Body of pancreas (tissue), 4 donors: Measurements from ENCODE around the gene GLRA2. TPM values are rescaled to one million over a fixed set of nuclear protein-coding genes. Genes with fewer than 3 reads are reported as not detected.

Experiments
- ATAC-seq: fragments of 150-250 bp; one replicate; pipeline ENCODE4 v1.9.1; 2016
- DNase-seq, 4 donors: peaks; one replicate each; pipeline ENCODE4 v3.0.0-alpha.2; 2019
- H3K27ac ChIP-seq, 4 donors: fragments of 200-600 bp; sonication (generic); 1 replicate in 3 of 4; 2 replicates in 1 of 4; pipeline versions ENCODE4 v1.5.1 to v1.6.1; 2016 to 2019; ENCODE audit warnings: mild to moderate bottlenecking in 1 of 4, mixed read lengths in 1 of 4, moderate library complexity in 1 of 4
- H3K27me3 ChIP-seq, 2 donors: fragments of 200-600 bp; sonication (generic); one replicate each; pipeline ENCODE4 v1.6.0; 2016; ENCODE audit warnings: mild to moderate bottlenecking in 1 of 2
- H3K36me3 ChIP-seq, 2 donors: fragments of 200-600 bp; sonication (generic); replicated peaks in 1 of 2; 2 replicates each; pipeline ENCODE4 v1.5.1; 2016; ENCODE audit warnings: low read depth in 2 of 2; ENCODE audit not compliant: insufficient read depth in 1 of 2
- H3K4me1 ChIP-seq: fragments of 200-600 bp; sonication (generic); one replicate; pipeline ENCODE4 v1.6.0; 2016
- H3K4me3 ChIP-seq, 2 donors: fragments of 200-600 bp; sonication (generic); 1 replicate in 1 of 2; 2 replicates in 1 of 2; pipeline ENCODE4 v1.5.1; 2016 to 2019
- H3K9me3 ChIP-seq, 3 donors: fragments of 200-600 bp; sonication (generic); 1 replicate in 2 of 3; 2 replicates in 1 of 3; pipeline ENCODE4 v1.5.1; 2016
- CTCF ChIP-seq, 7 experiments: fragments of 450-650 bp in 4 of 7; fragments of 200-600 bp in 3 of 7; sonication (generic) in 3 of 7; IDR thresholded peaks; one replicate each; pipeline ENCODE4 v1.5.1; 2016 to 2019; ENCODE audit warnings: antibody characterized with exemption in 7 of 7
- POLR2A ChIP-seq, 3 donors: fragments of 450-650 bp; IDR thresholded peaks; one replicate each; pipeline ENCODE4 v1.6.1; 2016; ENCODE audit warnings: antibody characterized with exemption in 3 of 3, mild to moderate bottlenecking in 2 of 3
- WGBS, 2 donors: methylation state at CpG; one replicate each; pipeline ENCODE4 v1.1.5; 2017; 5-methylcytosine and 5-hydroxymethylcytosine counted together
- intact Hi-C: fragments of 100-400 bp; cut with DNase I; formaldehyde crosslinking; loops from one replicate; pipeline ENCODE4 v1.15.1; 2023
- total RNA-seq, 2 donors: library from RNA; depleted of rRNA; stranded (reverse); fragments of >200 nt; gene quantifications; one replicate each; pipeline ENCODE4 v1.1.0, GENCODE V29; 2016

Gene GLRA2
- total RNA-seq, 2 donors from 2014 or later = not detected

GRCh38 chrX:14630733-14631132 is 101.4 kb downstream of the GLRA2 start:
- no peak for DNase-seq
- Histone ChIP-seq H3K4me3 (no peak overlapping the region), H3K9me3 (no peaks in the 10 kb centered on the region), H3K27me3 (no peaks in the 10 kb centered on the region), H3K27ac (no peak overlapping the region), H3K36me3 (no peaks in the 10 kb centered on the region), H3K4me1 (no peaks in the 10 kb centered on the region)
- whole genome bisulfite sequencing, 2 donors = 39 to 53% methylated on average over 3 of the region's 3 CpGs
- TF ChIP-seq CTCF (IDR thresholded peaks at IDR 0.05) (no peak), POLR2A (IDR thresholded peaks at IDR 0.05) (no peak)
- ATAC-seq = no peak
- intact Hi-C loops = no loop called here

- TF ChIP-seq POLR2A (IDR thresholded peaks at IDR 0.05) (no peak), CTCF (IDR thresholded peaks at IDR 0.05) (no peak)
- Histone ChIP-seq H3K27ac (no peak overlapping the region), H3K9me3 (no peaks in the 10 kb centered on the region), H3K4me1 (no peaks in the 10 kb centered on the region), H3K36me3 (no peaks in the 10 kb centered on the region), H3K27me3 (no peaks in the 10 kb centered on the region), H3K4me3 (no peak overlapping the region)
- WGBS, 2 donors = 73 to 85% methylated on average over 4 of the region's 4 CpGs
- ATAC-seq (no peak), DNase-seq (no peak)
- intact Hi-C loops = no loop called here
Observed at GRCh38 chrX:14641681-14642655, 112.6 kb downstream of the GLRA2 start.

DNA sequence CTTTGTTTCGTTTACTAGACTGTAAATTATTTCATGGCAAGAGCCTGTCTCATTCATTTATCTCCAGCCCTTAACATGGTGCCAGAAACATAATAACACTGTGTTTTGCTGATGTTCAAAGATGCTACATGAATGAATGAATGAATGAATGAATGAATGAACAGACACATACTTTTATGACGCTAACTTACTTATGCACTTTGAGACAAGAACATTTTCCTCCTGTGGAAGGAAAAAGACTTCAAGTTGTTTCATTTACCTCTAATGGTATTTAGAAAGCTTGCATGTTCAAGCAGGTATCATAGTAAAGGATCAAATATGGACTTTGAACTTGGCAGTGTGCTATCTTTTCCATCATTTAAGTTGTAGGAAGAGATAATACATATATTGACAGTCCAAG is 131.6 kb downstream of the GLRA2 start:
- DNase-seq = no peak
- H3K4me3 ChIP-seq = no peak overlapping the region
- H3K9me3 ChIP-seq = no peaks in the 10 kb centered on the region
- H3K27ac ChIP-seq = no peak overlapping the region
- no peaks in the 10 kb centered on the region for H3K4me1 ChIP-seq
- no peaks in the 10 kb centered on the region for H3K36me3 ChIP-seq
- intact Hi-C loops = no loop called here
- 48 to 63% methylated on average over 2 of the region's 2 CpGs for whole genome bisulfite sequencing, 2 donors
- TF ChIP-seq POLR2A (IDR thresholded peaks at IDR 0.05) (no peak), CTCF (IDR thresholded peaks at IDR 0.05) (no peak)
- ATAC-seq = no peak
- H3K27me3 ChIP-seq = no peaks in the 10 kb centered on the region

DNA sequence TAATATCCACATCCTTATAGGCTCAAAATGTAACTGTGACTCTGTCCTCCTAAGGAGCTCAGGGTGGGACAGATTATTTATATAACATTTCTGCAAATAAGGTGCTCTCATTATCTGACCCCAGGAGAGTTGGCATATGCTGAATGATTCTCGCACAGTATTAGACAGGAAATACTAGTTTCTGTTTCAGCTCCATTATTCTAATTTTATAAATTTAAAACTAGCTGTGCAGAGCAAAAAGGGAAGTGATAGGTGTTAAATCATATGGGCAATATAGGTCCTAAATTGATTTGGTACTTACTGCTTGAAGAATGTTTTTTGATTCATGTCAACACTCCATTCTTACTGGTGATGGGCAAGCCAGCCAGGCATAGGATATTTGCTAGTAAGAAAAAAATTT is 141.5 kb downstream of the GLRA2 start:
- DNase-seq = no peak
- Histone ChIP-seq H3K9me3 (no peaks in the 10 kb centered on the region), H3K4me3 (no peak overlapping the region), H3K27me3 (no peaks in the 10 kb centered on the region), H3K4me1 (no peaks in the 10 kb centered on the region), H3K36me3 (no peaks in the 10 kb centered on the region), H3K27ac (no peak overlapping the region)
- 77 to 86% methylated on average over 1 of the region's 1 CpG for WGBS, 2 donors
- ATAC-seq = no peak
- intact Hi-C loops = no loop called here
- TF ChIP-seq CTCF (IDR thresholded peaks at IDR 0.05) (no peak), POLR2A (IDR thresholded peaks at IDR 0.05) (no peak)
